NCI-H1105 treated with DMSO at 0.1 percent for 48 hours (cell line): ENCODE data around the gene TANC1.
"Not testable (repeated sequence)": the region's sequence is repeated elsewhere in the genome, so short reads cannot be mapped to it uniquely, and the experiment has no call there.

Experiments
- DNase-seq: peaks from one replicate; lab custom pipeline; 2025; lab: John Stamatoyannopoulos, UW

TANC1 gene

GRCh38 chr2:159089543-159089942 is 121.1 kb downstream of the TANC1 start:
- DNase-seq: no peak

GRCh38 chr2:159090514-159091201 is 122.2 kb downstream of the TANC1 start:
- DNase-seq: no peak

GRCh38 chr2:159091381-159091780 is 122.9 kb downstream of the TANC1 start:
- no peak for DNase-seq

GRCh38 chr2:159091976-159092375 is 123.5 kb downstream of the TANC1 start:
- no peak for DNase-seq

- peak; percentile 27 for DNase-seq
These were observed 125.1 kb downstream of the TANC1 start for GRCh38 chr2:159093497-159093896.

- no peak for DNase-seq
These were observed 125.8 kb downstream of the TANC1 start for GRCh38 chr2:159094173-159094737.

- no peak for DNase-seq
These were observed 127.4 kb downstream of the TANC1 start for GRCh38 chr2:159095813-159096212.

- DNase-seq: not testable (repeated sequence)
These were observed 127.9 kb downstream of the TANC1 start for GRCh38 chr2:159096302-159096855.

GRCh38 chr2:159096901-159097300 is 128.5 kb downstream of the TANC1 start:
- no peak for DNase-seq

GRCh38 chr2:159098361-159098760 is 129.9 kb downstream of the TANC1 start:
- DNase-seq: no peak

- DNase-seq: no peak
These were observed 130.5 kb downstream of the TANC1 start for GRCh38 chr2:159098921-159099411.

GRCh38 chr2:159101755-159102489 is 133.5 kb downstream of the TANC1 start:
- DNase-seq: no peak

GRCh38 chr2:159103411-159103810 is 135.0 kb downstream of the TANC1 start:
- no peak for DNase-seq

- no peak for DNase-seq
These were observed 137.7 kb downstream of the TANC1 start for GRCh38 chr2:159106109-159106508.

- DNase-seq: no peak
These were observed 139.9 kb downstream of the TANC1 start for GRCh38 chr2:159108181-159108893.

- no peak for DNase-seq
These were observed 141.1 kb downstream of the TANC1 start for GRCh38 chr2:159109517-159109916.

- DNase-seq: no peak
These were observed 142.3 kb downstream of the TANC1 start for GRCh38 chr2:159110784-159111183.

GRCh38 chr2:159111346-159111927 is 143.0 kb downstream of the TANC1 start:
- peak; percentile 22 for DNase-seq

- DNase-seq: no peak
These were observed 146.4 kb downstream of the TANC1 start for GRCh38 chr2:159114835-159115234.

GRCh38 chr2:159116922-159117321 is 148.5 kb downstream of the TANC1 start:
- no peak for DNase-seq

- DNase-seq: no peak
These were observed 149.2 kb downstream of the TANC1 start for GRCh38 chr2:159117658-159118057.
